CD4-positive, alpha-beta T cell treated with Interleukin-6 for 4 hours (primary cell): ENCODE results near the gene CD2.
"Not testable (repeated sequence)": the region's sequence is repeated elsewhere in the genome, so short reads cannot be mapped to it uniquely, and the experiment has no call there.

Experiments
- DNase-seq: peaks from one replicate; pipeline ENCODE4 v3.0.0-alpha.2; 2020; ENCODE audit warnings: mixed read lengths

Gene CD2

DNA sequence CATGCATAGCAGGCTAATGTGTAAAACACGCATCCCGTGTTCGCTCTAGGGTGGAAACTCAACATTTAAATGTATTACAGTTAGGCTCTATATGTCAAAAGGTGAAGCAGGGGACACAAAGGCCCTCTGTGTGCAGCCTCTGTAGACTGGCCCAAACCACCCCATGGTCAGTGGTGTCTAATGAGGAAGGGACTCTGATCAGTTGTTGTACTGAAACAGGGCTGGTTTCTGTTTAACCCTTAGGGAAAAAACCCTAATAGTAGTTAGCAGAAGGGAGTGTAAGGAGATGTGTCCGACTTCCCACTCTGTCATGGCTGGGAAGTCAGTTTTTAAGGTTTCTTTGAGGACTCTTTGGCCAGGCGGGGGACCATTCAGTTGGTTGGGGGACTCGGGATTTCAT is 21.5 kb upstream of the CD2 start:
- no peak for DNase-seq

DNA sequence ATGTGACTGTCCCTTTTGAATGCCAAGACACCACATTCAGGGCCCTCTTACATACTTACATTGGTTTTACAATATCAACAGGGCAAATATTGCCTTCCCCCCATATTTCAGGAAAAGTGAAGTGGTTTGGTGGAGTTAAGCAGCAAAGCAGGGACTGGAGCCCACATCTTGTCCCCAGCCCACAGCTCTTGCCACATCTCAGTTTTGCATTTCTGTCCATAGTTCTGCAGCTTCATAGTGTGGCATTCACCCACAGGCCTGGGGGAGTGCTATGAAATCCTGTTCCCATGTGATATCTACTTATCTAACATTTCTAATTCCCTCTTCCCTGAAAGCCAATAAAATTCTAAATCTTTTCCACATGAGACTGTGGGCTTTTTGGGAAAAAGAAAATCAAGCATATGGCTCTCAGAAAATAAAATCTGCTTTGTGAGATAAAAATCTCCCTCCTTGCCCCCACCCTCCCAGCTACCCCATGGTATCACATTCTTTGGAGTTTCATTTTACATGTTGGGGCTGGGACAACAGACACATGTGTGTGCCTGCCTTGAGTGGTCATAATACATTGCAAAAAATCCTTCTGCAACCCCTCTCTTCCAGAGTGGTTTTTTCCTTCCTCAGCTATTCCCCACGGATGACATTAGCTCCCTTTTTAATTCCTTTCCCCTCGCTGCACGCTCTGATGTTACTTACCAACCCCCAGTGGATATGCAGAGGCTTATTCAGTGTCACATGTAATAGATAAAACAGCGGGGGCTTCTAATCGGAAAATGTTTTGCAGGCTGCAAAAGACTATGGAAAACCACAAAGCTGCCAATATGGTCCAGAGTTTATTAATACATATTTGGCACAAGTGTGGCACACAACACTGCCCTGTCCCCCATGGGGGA is 20.5 kb upstream of the CD2 start:
- DNase-seq, result no peak

DNA sequence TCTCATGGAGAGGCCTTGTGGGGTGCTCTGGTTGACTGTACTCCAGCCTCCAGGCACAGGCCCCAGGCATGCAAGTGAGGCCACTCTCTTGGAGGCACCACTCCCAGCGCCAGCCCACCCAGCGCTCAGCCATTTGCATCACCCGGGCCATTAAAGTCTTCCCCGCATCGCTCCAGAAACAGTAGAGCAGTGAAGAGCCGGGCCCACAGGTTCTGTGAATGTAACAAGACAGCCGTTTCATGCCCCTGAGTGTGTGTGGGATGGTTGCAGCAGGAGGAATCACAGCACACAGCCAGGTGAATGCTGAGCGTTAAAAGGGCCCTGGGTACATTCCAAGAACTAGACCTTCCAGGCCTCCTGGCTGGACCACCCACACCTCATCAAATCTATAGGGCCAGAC is 19.0 kb upstream of the CD2 start:
- no peak for DNase-seq

DNA sequence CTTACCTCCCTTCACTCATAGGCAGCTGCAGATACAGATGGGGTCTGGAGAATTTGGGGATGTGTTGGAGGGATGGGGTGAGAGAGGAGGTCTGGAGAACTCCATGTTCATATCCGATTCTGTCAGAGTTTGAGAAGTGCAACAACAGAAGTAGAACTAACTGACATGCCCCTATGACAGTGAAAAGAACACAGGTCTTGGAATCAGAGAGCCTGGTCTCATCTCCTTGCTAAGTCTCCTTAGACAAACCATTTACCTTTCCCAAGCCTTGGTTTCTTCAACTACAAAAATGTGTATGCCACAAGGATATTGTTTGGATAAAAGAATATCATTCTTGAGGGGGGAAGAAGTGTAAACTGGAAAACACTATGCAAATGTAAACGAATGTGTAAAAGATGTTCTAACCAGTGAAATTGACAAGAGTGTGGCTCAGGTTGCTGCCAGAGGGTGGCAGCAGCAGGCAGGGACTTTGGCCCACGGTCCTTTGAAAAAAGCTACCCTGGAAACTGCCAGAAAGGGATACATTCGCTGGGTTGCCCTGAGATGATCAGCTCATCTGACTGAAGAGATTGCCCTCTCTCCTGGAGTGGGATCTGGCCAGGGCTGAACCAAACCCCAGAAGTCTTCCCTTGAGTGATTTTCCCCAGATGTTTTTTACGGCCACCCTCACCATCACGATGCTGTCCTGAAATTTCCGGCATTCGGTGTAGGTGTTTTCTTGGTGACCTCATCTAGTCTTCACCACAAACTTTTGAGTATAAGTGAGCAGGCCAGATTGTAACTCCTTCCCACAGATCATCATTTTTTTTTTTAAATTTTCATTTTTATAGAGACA is 17.0 kb upstream of the CD2 start:
- DNase-seq, result peak; percentile 82

DNA sequence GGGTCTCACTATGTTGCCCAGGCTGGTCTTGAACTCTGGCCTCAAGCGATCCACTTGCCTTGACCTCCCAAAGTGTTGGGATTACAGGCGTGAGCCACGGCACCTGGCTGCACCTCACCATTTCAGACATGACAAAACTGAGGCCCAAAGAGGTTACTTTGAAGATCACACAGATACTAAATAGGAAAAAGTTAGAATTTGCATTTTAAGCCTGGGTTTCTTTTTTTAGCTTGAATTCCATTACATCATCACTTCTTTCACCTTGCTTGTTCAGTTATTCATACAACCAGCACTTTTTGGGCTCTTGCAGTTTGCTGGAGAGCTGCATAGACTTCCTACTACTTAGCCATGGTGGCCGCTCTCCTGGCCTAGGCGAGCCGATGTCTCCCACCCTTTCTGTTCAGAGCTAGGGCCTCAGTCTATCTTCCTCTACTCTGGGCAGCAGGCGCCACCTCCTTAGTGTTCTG is 16.3 kb upstream of the CD2 start:
- DNase-seq, result peak; percentile 43

DNA sequence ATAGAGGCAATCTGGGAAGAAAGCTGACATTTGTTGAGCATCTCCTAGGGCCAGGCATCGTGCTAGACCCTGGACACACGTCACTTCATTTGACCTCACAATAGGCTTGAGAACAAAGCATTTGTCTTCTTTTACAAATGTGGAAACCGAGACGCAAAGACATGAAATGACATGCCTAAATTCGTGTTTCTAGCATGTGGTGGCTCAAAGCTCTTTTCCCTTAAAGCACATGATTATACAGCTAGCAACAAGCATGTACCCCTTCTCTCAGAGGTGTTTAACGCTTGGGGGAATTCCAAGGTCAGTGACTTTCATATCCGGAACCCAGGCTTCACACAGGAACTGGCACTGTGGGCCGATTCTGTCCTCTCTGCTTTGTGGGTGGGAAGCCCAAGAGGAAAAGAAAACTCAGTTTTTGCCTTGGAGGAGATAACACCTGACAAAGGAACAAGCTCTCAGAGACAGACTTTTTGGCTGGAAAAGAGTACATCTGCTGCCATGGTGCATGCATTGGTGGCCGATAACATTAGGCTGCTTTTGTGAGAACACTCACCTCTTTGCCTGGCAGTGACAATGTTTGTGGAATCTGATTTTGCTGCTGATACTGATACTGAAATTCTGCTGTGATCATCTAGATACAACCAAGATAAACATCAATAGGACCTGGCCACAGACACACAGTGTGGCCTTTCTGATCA is 15.4 kb upstream of the CD2 start:
- DNase-seq, result peak; percentile 53

DNA sequence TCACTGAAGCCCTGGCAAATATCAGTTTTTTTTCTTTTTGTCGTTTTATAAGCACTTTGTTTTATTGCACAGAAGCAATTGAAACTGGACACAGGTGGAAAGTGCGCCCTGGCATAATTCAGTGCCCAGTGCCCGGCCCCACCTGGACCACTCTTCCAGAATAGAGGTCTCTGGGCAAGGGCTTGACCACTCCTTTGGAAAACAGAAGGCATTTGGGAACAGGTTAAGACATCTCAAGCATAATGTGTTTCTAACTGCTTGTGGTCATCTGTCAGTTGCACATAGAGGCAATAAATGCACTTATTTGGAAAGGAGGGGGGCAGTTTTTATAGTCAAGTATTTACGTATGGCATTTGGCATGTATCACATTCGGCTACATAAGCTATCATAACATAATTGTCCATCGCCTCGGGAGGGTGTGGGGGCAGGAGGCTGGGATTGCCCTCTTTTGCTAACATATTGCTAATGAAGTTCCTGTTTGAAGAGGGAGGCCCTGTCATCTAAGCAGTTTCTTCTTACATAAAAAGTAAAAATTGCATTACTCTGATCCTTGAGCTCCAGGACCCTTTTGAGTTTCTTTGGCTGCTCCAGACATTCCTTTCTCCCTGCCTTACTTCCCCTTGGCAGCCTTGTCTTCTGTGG is 14.7 kb upstream of the CD2 start:
- no peak for DNase-seq

DNA sequence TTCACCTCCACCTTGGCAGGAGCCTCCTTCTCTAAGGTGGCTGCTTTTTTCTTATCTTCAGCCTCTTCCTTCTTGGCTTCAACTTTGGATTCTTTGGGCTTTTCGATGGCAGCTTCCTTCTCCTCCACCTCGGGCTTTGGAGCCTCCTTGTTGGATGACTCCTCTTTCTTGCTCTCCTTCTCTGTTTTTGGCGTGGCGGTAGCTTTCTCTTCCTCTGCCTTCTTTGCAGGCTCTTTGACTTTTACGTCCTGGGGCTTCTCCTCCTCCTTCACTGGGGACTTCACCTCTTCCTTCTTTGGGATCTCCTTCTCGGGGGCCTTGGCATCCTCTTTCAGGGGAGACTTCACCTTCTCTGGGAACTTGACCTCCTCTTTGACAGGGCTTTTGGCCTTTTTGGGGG is 13.9 kb upstream of the CD2 start:
- no peak for DNase-seq

DNA sequence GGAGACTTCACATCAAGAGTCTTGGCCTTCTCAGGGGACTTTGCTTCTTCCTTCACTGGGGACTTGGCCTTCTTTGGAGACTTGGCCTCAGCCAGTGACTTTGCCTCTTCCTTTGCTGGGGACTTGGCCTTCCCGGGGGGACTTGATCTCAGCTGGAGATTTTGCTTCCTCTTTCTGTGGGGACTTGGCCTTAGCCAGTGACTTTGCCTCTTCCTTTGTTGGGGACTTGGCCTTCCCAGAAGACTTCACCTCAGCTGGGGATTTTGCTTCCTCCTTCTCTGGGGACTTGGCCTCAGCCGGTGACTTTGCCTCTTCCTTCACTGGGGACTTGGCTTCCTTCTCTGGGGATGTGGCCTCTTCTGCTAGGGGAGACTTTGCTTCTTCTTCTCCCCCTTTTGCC is 13.5 kb upstream of the CD2 start:
- DNase-seq, result no peak

DNA sequence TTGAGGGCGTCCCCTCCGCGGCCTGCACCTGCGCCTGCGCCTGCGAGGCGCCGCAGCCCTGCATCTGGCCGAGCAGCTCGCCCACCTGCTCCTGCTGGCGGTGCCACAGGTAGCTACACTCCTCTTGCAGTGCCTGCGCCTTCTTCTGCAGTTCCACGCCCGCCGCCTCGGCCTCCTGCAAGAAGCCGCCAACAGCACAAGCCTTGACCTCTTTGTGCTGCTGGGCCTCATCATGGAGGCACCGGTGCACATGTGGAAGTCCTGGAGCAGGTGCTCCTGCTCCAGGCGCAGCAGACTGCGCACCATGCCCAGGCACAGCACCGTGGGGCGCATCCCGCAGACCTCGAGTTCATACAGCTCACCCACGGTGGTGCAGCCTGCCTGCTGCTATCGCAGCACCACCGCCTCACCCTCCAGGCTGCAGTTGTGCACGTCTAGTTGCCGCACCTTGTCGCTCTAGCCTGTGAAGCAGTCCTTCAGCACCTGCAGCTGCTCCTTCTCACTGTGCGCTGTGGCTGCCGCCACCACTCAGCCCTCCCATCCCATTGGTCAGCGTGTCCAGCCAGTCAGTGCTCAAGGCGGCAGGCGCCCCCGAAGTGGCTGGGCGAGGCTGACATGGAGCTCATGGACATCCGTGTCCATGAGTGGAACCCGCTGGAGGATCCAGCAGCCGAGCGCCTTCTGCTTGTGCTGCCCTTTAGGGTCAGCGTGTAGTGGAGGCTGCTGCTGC is 12.2 kb upstream of the CD2 start:
- DNase-seq, result no peak

DNA sequence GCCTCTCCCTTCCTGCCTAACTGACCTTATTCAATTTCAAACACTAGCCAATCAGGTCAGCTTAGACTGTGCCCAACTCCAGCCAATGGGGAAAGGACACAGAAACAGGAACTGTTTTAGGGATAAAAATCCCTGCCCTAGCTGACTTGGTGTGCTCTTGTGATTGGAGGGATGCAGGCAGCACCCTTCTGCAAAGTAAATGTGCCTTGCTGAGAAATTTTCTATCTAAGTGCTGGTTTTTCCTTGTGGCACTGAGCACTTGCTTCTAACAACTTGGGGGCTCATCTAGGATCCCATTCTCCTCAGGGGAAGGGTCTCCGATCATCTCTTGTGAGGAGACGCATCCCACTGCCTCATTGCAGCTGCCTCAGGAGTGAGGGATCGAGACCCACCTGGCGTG is 10.7 kb upstream of the CD2 start:
- no peak for DNase-seq

DNA sequence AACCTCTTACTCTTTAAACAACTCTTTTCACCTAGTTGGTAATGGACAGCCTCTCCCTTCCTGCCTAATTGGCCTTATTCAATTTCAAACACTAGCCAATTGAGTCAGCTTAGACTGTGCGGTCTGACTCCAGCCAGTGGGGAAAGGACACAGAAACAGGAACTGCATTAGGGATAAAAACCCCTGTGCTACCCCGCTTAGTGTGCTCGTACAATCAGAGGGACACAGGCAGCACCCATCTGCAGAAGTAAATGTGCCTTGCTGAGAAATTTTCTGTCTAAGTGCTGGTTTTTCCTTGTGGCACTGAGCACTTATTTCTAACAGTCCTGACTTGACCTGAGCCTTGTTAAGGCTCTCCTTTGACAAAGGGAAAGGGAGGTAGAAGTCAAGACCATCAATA is 6.0 kb upstream of the CD2 start:
- DNase-seq, result no peak

DNA sequence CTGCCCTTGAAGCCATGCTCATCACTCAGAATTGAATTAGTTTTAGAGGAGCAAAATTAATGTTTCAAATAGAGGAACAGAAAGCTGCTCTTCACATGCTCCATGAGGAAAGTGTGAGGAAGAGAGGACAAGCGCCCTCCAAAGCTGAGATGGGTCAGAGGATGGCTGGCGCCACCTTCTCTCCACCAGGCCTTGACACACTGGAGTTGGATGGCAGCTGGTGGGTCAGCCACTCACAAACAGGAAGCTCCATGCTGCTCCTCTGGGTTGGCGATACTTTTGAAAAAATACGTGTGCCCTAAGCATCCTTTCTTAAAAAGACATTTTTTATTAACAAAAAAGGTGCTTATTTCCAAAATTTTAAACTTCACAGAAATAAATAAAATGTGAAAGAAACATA is 3.1 kb upstream of the CD2 start:
- DNase-seq, result peak; percentile 37

DNA sequence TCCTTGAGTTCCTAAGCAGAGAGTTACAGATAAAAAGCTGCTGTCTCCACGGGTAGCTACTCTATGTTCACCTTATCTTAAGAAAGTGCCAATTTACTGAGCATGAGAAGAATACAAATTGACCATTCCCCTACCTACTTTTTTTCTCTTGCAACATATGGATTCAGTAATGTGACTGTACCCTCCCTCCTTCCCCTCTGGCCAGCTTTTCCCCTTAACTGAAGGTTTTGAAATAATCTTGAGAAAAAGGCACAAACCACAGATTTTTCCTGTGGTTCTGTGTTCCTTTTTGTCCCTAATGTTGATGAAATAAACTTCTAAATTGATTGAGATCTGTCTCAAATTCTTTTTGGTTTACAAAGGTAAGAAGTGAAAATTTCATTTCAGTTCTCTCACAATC is 2.6 kb upstream of the CD2 start:
- DNase-seq, result no peak

DNA sequence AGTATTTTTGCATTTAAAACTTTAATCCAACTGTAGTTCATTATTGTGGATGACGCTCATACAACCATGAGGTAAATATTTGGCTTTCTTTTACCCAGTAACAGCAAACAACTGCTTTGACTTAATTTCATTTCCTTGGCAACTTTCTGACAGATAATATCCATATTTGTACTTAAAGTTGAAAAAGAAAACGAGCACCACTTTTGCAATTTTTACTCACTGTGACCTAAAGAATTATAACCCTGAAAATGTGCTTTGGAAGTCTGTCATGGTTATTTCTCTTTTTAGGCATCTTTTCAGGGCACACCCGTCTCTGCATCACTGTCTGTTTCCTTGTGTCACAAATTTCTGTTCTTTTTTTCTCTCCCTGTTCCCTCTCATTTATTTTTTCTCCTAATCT is 918 bp upstream of the CD2 start:
- DNase-seq, result no peak

DNA sequence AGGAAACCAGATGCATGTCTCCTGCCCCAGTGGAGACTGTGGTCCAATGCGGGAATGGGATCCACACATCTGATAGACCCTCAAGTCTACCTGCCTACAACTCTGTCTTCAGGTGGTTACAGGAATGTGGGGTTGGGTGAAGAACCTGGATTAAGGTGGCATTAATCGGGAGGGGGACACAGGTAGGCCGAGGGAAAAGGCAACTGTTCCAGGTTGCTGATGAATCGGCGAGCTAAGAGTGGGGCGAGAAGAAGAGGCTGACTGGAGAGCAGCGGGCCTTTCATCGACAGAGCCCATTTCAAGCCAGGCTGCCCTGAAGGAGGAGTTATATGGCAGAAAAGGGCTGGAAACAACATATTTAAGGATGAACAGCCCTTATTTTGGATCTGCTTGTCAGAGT is 836 bp downstream of the CD2 start:
- DNase-seq, result peak; percentile 50

DNA sequence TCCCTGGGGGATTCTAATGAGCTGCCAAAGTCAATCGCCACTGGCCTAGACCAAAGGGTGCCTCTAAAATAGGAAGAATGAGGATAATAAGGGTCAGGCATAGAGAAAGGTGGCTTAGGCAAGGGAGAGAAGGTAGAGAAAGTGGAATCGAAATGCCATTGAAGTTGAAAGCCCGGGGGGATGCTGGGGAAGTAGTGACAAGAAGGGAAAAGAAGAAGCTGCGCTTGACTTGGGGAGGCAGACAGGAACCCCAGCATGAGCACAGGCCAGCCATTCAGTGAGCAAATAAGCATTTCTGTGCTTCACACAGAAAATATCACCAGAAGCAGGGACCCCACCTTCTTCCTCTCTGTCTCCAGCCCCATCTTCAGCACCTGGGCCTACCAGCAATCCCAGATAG is 1.5 kb downstream of the CD2 start:
- DNase-seq, result peak; percentile 54

DNA sequence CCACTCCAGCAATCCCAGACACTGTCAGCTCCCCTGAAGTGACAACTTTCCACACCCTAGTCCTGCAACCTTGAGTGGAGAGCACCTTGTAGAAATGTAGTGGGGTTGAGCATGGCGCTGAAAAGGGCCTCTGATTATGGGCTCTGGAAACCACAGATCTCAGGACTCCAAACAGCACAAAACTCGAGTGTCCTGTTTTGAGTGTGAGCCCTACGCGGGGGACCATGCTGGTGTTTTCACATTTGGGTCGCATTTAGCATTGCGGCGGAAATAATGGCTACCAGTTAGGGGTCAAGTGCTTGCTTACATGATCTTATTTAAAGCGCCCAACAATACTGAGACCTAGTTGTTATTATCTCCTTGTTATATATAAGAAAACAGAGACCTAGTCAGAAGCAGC is 1.9 kb downstream of the CD2 start:
- DNase-seq, result peak; percentile 43

DNA sequence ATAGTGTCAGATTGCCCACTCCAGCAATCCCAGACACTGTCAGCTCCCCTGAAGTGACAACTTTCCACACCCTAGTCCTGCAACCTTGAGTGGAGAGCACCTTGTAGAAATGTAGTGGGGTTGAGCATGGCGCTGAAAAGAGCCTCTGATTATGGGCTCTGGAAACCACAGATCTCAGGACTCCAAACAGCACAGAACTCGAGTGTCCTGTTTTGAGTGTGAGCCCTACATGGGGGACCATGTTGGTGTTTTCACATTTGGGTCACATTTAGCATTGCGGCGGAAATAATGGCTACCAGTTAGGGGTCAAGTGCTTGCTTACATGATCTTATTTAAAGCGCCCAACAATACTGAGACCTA is 4.2 kb downstream of the CD2 start:
- not testable (repeated sequence) for DNase-seq

DNA sequence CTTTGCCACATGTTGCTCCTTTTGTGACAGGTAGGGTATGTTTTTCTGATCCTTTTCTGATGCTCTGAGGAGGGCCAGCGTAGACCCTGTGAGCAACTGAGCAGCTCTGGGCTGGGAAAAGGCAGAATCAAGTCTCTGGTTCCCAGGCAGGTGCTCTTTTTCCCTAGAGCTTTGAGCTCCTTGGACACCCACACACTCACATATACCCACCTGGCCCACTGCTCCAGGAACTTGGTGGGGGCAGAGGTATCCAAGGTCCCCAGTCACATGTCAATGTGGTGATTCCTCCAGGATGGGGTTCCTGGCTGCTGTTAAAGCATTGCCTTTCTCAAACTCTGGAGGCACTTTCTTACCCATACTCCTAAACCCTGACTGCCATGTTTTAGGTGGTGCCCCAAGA is 5.4 kb downstream of the CD2 start:
- no peak for DNase-seq

DNA sequence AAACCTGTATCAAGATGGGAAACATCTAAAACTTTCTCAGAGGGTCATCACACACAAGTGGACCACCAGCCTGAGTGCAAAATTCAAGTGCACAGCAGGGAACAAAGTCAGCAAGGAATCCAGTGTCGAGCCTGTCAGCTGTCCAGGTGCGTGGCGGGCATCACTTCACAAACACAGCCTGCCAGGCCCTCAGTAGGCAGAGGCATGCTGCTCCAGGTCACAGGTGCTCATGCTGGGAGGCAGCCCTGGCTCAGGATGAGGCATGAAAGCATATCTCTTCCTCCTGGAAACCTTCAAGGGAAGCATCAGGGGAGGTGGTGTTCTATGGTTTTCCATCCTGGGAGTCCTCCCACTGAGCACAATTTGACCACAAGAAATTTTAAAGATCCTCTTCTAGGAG is 6.3 kb downstream of the CD2 start:
- no peak for DNase-seq

DNA sequence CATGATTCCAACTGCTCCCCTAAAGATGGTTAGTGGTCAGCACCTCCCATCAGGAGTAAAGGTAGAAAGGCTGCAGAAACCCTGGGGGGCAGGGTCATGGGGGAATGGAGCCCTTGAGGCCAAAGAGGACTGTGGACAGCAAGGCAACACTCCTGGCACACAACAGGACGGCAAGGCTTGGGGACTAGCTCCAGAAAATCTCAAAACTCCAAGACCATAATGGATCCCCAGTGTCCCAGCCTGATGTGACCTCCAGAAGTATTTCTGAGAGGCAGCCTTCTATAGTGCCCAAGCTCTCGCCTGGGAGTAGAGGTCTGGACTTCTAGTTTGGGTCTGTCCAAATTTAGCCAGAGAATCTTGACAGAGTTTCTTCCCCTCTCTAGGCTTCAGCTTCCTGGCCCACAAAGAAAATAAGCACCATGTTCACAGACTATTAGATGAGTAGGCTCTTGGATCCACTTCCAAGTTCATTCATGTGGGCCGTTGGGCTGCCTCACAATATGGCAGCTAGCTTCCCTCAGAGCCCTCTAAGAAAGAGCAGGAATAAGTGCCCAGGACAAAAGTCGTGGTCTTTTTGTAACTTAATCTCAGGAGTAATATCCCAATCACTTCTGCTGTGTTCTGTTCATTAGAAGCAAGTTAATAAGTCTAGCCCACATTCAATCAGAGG is 6.9 kb downstream of the CD2 start:
- no peak for DNase-seq
